ENCODE data around the gene PDXDC1. TPM values are rescaled to one million over a fixed set of nuclear protein-coding genes. Genes with fewer than 3 reads are reported as not detected.

PDXDC1 gene
- total RNA-seq, 1 experiment from 2014 or later, result 62.6 TPM

DNA sequence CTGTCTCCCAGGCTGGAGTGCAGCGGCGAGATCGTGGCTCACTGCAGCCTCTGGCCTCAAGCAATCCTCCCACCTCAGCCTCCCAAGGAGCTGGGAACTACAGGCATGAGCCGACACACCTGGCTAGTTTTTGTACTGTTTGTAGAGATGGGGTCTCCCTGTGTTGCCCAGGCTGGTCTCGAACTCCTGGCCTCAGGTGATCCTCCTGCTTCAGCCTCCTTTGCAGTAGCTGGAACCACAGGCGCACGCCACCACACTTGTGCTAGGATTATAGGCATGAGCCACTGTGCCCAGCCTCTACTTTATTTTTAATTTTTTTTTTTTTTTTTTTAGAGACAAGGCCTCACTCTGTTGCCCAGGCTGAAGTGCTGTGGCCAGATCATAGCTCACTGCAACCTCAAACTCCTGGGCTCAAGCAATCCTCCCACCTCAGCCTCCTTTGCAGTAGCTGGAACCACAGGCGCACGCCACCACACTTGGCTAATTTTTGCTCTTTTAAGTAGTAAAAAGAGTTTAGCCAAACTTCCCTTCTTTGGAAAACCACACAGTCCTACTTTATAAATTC lies 76.6 kb downstream of the PDXDC1 start:
- no peak overlapping the region for H3K4me3 ChIP-seq (ENCODE audit: low read length)
- H3K79me2 ChIP-seq (ENCODE audit: low read length), result peaks cover 12% of the 10 kb centered on the region; the same call in 1 of the 2 replicates
- H3K36me3 ChIP-seq (ENCODE audit: low read depth, low read length), result no peaks in the 10 kb centered on the region; the same call in 1 of the 2 replicates
- no peaks in the 10 kb centered on the region for H3K9me2 ChIP-seq (replicated peaks; ENCODE audit: low read length)
- H3K27ac ChIP-seq (ENCODE audit: low read length), result no peak overlapping the region
- no peaks in the 10 kb centered on the region for H4K20me1 ChIP-seq (ENCODE audit: low read length)
- H3K27me3 ChIP-seq (ENCODE audit: low read length), result no peaks in the 10 kb centered on the region
- no peaks in the 10 kb centered on the region for H3K4me1 ChIP-seq (ENCODE audit: insufficient read depth, low read length)
- BruUV-seq (replicated peaks), result no TSS peak
- CTCF ChIA-PET, result no interaction called here
- no peak for DNase-seq
- ATAC-seq, result no peak
- no peak overlapping the region for H3K4me2 ChIP-seq (ENCODE audit: low read length)
- intact Hi-C loops (cut with micrococcal nuclease), result no loop called here
- POLR2A ChIA-PET (ENCODE audit: unreplicated experiment), result no interaction called here
- no peaks in the 10 kb centered on the region for H3F3A ChIP-seq (ENCODE audit: low read length, unreplicated experiment)
- TF ChIP-seq, protein P1, sequence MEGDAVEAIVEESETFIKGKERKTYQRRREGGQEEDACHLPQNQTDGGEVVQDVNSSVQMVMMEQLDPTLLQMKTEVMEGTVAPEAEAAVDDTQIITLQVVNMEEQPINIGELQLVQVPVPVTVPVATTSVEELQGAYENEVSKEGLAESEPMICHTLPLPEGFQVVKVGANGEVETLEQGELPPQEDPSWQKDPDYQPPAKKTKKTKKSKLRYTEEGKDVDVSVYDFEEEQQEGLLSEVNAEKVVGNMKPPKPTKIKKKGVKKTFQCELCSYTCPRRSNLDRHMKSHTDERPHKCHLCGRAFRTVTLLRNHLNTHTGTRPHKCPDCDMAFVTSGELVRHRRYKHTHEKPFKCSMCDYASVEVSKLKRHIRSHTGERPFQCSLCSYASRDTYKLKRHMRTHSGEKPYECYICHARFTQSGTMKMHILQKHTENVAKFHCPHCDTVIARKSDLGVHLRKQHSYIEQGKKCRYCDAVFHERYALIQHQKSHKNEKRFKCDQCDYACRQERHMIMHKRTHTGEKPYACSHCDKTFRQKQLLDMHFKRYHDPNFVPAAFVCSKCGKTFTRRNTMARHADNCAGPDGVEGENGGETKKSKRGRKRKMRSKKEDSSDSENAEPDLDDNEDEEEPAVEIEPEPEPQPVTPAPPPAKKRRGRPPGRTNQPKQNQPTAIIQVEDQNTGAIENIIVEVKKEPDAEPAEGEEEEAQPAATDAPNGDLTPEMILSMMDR (conservative IDR thresholded peaks at IDR 0.05; ENCODE audit: low read depth, low read length), result no peak
- TF ChIP-seq EZH2phosphoT487 (IDR thresholded peaks at IDR 0.05; ENCODE audit: borderline replicate concordance, low read length) (no peak), EZH2 (IDR thresholded peaks at IDR 0.05; ENCODE audit: low read length, unreplicated experiment) (no peak)
- no peaks in the 10 kb centered on the region for H3K9me3 ChIP-seq (ENCODE audit: low read length)
- no peak overlapping the region for H3K9ac ChIP-seq (ENCODE audit: low read length)
- H2AFZ ChIP-seq (ENCODE audit: low read length), result no peak overlapping the region

DNA sequence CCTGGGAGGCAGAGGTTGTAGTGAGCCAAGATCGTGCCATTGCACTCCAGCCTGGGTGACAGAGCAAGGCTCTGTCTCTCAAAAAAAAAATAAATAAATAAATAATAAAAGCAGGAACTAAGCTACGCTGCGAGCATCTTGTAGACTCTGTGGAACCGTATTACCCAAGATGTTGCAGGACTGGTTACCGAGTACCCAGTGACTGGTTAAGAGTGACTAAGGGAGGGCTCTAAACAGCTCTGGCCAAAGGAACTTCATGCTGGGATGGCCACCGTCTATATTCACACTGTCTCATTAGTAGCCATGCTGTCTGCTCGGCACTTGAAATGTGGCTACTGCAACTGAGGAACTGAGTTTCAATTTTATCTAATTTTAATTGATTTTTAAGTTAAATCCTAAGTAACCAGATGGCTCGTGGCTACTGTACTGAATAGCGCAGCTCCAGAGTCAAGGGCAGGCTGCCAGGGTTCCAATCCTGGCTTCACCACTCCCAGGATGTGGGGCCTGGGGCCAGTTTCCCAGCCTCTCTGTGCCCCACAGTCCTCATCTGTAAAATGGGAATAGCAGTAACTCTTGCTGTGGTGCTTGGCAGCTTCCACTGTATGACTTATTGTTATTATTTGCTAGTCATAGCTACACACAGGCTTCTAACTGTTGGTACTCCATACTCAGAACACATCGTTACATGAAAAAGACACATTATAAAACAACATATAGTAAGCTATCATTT lies 78.1 kb downstream of the PDXDC1 start:
- no peak overlapping the region for H3K4me3 ChIP-seq (ENCODE audit: low read length)
- no peak for TF ChIP-seq EZH2 (IDR thresholded peaks at IDR 0.05; ENCODE audit: low read length, unreplicated experiment)
- TF ChIP-seq, protein P1 (conservative IDR thresholded peaks at IDR 0.05; ENCODE audit: low read depth, low read length), result no peak
- H3K9ac ChIP-seq (ENCODE audit: low read length), result no peak overlapping the region
- H3K27ac ChIP-seq (ENCODE audit: low read length), result no peak overlapping the region
- H4K20me1 ChIP-seq (ENCODE audit: low read length), result no peaks in the 10 kb centered on the region
- no peak for DNase-seq
- ATAC-seq, result no peak
- no TSS peak for BruUV-seq (replicated peaks)
- no peaks in the 10 kb centered on the region for H3K9me3 ChIP-seq (ENCODE audit: low read length)
- ChIA-PET CTCF (no interaction called here), POLR2A (ENCODE audit: unreplicated experiment) (no interaction called here)
- H3K36me3 ChIP-seq (ENCODE audit: low read depth, low read length), result no peaks in the 10 kb centered on the region
- H3K4me1 ChIP-seq (ENCODE audit: insufficient read depth, low read length), result no peaks in the 10 kb centered on the region
- intact Hi-C loops (cut with micrococcal nuclease), result no loop called here
- H3K4me2 ChIP-seq (ENCODE audit: low read length), result no peak overlapping the region
- H3K9me2 ChIP-seq (replicated peaks; ENCODE audit: low read length), result no peaks in the 10 kb centered on the region
- peaks cover 12% of the 10 kb centered on the region; the same call in 1 of the 2 replicates for H3K79me2 ChIP-seq (ENCODE audit: low read length)
- H2AFZ ChIP-seq (ENCODE audit: low read length), result no peak overlapping the region
- no peaks in the 10 kb centered on the region for H3F3A ChIP-seq (ENCODE audit: low read length, unreplicated experiment)
- no peaks in the 10 kb centered on the region for H3K27me3 ChIP-seq (ENCODE audit: low read length)

DNA sequence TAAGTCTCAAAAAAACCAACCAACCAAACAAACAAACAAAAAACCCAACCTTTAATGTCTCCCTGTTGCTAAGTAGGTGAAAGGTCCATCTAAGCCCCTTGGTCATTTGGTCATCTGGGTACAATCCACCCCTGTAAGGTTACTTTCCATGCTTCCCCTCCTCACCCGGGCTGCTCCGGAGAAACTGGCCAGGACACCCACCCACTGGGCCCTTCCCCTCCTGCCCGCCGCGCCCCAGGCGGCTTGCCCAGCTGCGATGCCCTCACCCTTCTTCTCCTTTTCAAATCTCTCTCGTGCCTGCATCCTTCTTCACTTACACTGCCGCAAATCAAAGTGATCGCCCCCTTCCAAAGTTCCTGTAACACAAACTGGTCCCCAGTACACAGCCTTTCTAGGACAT lies 79.1 kb downstream of the PDXDC1 start:
- H3K9ac ChIP-seq (ENCODE audit: low read length), result no peak overlapping the region
- no peaks in the 10 kb centered on the region; the same call in 1 of the 2 replicates for H3K36me3 ChIP-seq (ENCODE audit: low read depth, low read length)
- H3K79me2 ChIP-seq (ENCODE audit: low read length), result peaks cover 12% of the 10 kb centered on the region; the same call in 1 of the 2 replicates
- H4K20me1 ChIP-seq (ENCODE audit: low read length), result no peaks in the 10 kb centered on the region
- intact Hi-C loops (cut with micrococcal nuclease), result no loop called here
- H2AFZ ChIP-seq (ENCODE audit: low read length), result no peak overlapping the region
- no peak overlapping the region for H3K4me2 ChIP-seq (ENCODE audit: low read length)
- no peak overlapping the region for H3K27ac ChIP-seq (ENCODE audit: low read length)
- H3K4me1 ChIP-seq (ENCODE audit: insufficient read depth, low read length), result no peaks in the 10 kb centered on the region
- DNase-seq (no peak), ATAC-seq (no peak)
- TF ChIP-seq EZH2 (IDR thresholded peaks at IDR 0.05; ENCODE audit: low read length, unreplicated experiment) (no peak), EZH2phosphoT487 (IDR thresholded peaks at IDR 0.05; ENCODE audit: borderline replicate concordance, low read length) (no peak)
- TF ChIP-seq, protein P1 (conservative IDR thresholded peaks at IDR 0.05; ENCODE audit: low read depth, low read length), result no peak
- H3K9me2 ChIP-seq (replicated peaks; ENCODE audit: low read length), result no peaks in the 10 kb centered on the region
- no peak overlapping the region for H3K4me3 ChIP-seq (ENCODE audit: low read length)
- no TSS peak for BruUV-seq (replicated peaks)
- POLR2A ChIA-PET (ENCODE audit: unreplicated experiment), result no interaction called here
- H3K9me3 ChIP-seq (ENCODE audit: low read length), result no peaks in the 10 kb centered on the region
- CTCF ChIA-PET, result no interaction called here
- no peaks in the 10 kb centered on the region for H3F3A ChIP-seq (ENCODE audit: low read length, unreplicated experiment)
- no peaks in the 10 kb centered on the region for H3K27me3 ChIP-seq (ENCODE audit: low read length)
